GM19455 (cell line): ENCODE measurements around the gene FREM2.

Experiments used
- ATAC-seq: cut with Tn5 transposase; IDR thresholded peaks from one replicate; pipeline ENCODE4 v1.9.1; 2021; ENCODE audit not compliant: unreplicated experiment

FREM2 gene

DNA sequence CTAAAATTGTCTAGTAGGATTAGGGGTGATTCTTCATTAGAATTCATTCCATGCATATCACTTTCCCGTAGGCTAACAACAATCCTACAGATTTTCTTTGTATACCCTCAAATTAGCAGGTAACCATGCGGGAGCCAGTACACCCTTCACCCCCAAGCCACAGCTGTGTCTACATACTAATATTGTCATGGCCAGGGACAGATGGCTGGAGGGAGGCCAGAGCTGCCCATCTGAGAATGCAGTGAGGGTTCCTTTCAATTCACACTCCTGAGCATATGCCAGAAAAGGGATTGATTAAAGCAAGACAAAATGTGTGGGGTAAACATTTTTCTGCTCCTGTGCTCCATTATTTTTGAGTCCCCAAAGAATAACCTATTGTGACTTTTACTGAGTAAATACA lies 68.9 kb downstream of the FREM2 start:
- ATAC-seq = no peak

- ATAC-seq = no peak
Observed at GRCh38 chr13:38758277-38758676, 71.4 kb downstream of the FREM2 start.

DNA sequence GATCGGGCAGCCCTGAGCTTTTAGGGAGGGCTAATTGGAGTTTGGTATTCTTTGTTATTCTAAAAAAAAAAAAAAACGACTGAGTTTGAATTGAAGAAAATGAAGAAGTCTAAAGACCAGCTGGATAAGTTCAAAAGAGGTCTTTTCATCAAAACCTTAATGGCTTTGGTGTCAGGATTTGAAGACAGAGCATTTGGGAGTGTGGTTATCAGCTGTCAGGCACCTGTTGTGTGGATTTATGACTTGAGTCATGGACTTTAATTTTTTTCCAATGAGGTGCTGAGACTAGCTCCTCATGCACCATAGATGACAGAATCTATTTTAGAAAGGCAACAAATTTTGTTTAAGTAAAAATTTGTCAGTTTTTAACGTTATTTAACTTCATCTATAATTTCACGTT lies 72.5 kb downstream of the FREM2 start:
- ATAC-seq = no peak

DNA sequence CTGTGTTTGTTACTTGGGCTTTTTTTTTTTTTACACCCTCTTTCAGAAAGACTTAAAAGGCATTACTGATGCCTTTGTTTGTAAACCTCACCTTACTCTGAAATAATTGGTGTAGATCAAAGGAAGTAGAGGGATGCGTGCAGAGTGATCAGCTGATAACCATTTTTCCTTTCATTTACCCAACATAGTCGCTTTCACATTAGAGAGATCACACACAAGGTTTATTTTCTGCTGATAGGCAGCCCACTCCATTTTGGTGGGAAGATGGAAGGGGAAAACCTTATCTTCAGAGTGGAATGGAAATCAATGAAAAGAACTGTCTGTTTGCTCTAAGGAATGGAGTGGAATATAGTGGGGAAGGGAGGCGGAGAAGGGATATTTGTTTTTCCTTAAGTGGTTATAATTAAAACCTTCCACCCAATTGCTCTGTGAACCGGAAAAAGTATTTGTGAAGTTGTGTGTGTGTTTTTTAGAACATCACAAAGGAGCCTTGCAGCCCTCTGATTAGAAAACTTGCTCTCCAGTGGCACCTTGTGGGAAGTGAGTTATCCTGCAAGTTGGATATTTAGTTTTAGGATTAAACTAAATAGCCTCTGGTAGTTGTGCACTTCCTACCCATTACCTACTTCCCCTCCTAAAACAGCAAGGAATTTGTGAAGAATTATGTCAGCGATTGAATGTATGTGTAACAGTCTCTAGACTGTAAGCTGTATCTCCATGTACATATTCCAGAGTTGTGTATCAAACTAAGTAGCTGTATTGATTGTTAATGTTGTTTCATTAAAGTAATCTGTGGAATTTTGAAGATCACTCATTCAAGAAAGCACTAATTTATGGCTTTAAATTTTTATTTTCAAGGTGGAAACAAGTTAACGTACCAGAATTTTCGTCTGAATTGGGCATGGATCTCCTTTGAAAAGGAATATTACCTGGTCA lies 76.8 kb downstream of the FREM2 start:
- ATAC-seq = no peak

GRCh38 chr13:38766799-38767198 lies 79.9 kb downstream of the FREM2 start:
- no peak for ATAC-seq

DNA sequence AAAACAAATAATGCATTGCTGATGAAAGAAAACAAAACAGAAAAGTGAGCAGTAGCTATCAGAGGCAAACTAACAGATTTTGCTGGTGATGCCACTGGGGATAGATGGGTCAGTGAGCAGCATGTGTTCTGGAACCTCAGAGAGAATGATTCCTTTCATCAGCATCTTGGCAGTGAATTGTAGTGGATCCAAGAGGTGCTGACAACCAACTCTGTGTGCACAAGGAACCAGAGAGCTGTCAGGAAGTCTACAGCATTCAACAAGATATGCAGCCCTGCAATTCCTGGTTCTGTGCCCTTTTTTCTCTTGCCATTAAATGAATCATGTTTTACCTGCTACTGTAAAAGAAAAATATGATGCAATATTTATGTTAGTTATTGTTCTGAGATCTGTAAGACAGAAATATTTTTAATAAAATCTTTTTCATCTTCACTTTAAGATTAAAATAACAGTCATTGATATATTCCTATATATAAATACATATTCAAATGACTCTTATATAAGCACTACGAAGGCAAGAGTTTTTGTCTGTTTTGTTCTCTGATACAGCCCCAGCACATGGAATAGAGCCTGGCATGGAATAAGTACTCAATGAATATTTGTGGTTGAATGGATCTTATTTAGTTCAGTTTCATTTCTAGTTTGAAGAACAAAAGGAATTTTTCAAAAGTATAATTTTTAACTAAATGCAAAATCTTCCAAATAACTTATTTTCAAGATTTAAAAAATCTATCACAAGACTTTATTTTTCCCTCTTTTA lies 80.8 kb downstream of the FREM2 start:
- ATAC-seq = no peak

- no peak for ATAC-seq
Observed at GRCh38 chr13:38769526-38769925, 82.6 kb downstream of the FREM2 start.

GRCh38 chr13:38775085-38775484 lies 88.2 kb downstream of the FREM2 start:
- ATAC-seq = no peak

DNA sequence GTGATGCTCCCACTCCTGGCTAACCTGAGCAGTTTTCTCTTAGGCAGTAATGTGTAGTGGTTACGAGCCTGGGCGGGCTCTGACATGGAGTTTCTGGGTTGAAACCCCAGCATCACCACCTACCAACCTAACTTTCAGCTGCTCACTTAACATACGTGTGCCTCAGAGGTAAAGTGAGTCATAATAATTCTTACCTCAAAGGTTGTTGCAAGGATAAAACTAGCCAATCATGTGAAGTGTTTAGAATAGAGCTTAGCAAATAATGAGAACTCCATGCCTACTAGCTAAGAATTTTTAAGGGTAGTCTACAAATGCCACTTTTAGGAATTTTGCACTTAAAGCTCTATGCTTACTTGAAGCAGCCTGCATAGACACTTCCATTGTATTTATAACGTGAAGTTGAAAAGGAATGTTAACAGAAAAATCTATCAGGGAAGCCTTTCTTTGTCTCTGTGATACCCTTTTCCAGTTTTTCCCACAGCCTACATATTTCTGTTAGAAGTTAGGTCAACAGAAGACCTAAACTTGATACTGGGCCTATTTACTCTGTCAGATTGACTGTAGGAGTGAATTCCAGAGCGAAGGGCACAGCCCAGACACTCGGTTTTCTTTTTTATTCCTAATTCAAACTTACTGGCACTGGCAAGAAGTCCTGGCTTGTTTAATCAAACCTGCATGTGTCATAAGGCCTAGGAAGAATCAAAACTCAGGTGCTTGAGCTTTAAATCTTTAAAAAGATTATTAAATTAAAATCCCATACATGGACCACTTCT lies 90.7 kb downstream of the FREM2 start:
- no peak for ATAC-seq

DNA sequence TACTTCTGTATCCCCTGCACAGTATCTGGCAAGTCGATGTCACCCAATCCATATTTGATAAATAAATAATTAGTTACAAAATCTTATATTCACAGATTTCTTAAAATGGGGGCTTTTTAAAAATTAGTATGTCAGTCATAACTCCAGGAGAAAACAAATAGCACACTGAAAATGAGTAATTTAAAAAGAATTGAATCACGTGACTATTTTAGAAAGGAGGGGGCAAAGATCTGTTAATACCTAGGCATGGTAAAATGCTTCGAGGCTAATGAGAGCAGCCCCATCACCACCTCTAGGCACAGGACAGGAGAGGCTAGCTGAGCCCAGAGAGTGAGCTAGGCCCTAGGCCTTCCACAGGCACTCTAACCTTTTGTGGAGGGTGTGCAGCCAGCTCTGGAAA lies 94.7 kb downstream of the FREM2 start:
- ATAC-seq = no peak

DNA sequence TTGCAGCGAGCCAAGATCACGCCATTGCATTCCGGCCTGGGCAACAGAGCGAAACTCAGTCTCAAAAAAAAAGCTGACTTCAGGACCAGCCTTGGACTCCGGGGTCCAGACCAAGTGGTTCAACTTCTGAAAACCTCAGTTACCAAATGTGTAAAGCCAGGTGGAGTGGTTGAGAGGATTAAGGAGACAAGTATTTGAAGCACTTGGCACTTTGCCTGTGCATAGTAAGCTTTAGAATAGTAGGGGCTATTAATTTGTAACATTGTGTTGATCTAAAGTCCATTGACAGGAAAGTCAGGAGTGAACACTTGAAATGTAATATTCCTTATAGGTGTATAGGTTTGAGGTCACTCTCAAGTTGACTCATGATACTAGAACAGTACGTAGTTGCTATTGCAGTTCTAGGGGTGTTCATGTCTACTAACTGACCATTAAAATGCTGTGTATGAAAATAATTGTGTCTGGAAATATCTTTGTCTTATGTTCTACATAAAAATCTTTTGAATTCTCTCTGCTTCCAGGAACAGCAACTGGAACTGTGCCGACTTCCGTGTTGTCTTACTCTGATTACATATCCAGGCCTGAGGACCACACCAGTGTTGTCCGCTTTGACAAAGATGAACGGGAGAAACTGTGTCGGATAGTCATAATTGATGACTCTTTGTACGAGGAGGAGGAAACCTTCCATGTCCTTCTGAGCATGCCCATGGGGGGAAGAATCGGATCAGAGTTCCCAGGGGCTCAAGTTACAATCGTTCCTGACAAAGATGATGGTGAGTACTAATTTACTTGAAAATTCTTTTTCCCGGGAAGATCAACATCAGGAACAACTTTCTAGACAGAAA lies 97.4 kb downstream of the FREM2 start:
- ATAC-seq = no peak

GRCh38 chr13:38785042-38785441 lies 98.2 kb downstream of the FREM2 start:
- ATAC-seq = no peak

GRCh38 chr13:38785490-38785889 lies 98.6 kb downstream of the FREM2 start:
- no peak for ATAC-seq

- ATAC-seq = no peak
Observed at GRCh38 chr13:38787550-38787949, 100.7 kb downstream of the FREM2 start.

DNA sequence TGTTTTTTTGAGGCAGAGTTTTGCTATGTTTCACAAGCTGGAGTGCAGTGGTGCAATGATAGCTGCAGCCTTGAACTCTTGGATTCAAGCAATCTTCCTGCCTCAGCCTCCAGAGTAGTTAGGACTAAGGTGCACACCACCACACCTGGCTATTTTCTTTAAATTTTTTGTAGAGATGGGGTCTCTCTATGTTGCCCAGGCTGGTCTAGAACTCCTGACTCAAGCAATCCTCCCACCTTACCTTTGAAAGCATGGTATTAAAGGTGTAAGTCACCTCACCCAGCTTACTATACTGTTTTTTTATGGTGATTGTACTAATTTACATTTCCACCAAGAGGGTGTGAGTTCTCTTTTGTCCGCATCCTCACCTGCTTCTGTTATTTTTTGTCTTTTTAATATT lies 110.0 kb downstream of the FREM2 start:
- no peak for ATAC-seq

DNA sequence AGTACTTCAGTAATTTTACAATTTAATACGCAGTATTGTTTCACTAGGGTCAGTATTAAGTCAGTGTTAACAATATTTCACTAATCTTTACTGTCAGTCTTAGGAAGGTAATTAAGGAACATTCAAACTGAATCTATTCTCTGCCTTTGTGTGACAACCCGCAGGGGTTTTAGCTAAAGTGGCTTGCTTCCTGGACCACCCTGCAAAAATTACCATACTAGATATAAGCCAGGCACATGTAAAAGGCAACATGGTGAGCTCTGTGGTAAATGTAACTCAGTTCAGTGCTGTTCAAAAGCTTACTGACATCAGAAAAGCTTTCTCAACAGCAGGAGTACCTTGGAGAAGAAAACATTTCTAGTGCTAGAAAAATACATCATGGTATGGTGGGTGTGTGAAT lies 116.7 kb downstream of the FREM2 start:
- ATAC-seq = no peak

- no peak for ATAC-seq
Observed at GRCh38 chr13:38804061-38804460, 117.2 kb downstream of the FREM2 start.

DNA sequence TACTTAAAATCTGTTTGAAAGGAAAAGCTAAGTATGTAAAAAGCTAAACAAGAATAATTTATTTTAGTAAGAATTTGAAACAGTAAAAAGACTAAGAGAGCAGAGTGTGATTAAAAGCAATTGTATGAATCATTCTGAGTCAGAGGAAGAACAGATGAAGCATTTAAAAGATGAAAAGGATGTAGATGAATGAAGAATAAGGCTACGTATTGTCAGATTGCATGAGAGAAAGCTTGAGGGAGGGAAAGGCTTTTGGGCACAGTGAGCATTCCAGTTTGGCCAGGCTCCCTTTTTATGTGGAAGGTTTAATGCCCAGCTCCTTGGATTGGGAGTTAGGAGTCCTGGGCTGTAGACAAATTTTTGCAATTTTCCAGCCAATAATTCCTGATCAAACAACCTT lies 117.7 kb downstream of the FREM2 start:
- ATAC-seq = no peak

- ATAC-seq = no peak
Observed at GRCh38 chr13:38814331-38814730, 127.5 kb downstream of the FREM2 start.

DNA sequence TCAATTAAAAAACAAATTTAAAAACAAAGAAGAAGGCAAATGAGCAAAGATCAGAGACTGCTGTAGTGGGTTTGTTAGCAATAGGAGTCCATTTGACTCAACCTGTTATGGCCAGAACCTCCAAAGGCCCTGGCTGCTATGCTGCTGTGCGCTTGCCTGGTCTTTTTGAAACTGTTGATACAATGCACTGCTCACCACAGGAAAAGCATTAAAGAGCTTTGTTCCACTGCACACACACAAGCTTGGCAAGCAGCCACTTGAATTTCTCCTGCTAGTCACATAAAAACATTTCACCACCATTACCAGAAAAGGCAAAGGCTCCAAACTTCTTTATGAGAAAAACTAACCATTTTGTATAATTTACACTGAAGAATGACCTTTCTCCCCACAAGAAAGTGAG lies 132.2 kb downstream of the FREM2 start:
- ATAC-seq = no peak

GRCh38 chr13:38819596-38819995 lies 132.7 kb downstream of the FREM2 start:
- no peak for ATAC-seq
